ENCODE results near the gene VPS33B.
"Not testable (repeated sequence)": the region's sequence is repeated elsewhere in the genome, so short reads cannot be mapped to it uniquely, and the experiment has no call there.

VPS33B gene

DNA sequence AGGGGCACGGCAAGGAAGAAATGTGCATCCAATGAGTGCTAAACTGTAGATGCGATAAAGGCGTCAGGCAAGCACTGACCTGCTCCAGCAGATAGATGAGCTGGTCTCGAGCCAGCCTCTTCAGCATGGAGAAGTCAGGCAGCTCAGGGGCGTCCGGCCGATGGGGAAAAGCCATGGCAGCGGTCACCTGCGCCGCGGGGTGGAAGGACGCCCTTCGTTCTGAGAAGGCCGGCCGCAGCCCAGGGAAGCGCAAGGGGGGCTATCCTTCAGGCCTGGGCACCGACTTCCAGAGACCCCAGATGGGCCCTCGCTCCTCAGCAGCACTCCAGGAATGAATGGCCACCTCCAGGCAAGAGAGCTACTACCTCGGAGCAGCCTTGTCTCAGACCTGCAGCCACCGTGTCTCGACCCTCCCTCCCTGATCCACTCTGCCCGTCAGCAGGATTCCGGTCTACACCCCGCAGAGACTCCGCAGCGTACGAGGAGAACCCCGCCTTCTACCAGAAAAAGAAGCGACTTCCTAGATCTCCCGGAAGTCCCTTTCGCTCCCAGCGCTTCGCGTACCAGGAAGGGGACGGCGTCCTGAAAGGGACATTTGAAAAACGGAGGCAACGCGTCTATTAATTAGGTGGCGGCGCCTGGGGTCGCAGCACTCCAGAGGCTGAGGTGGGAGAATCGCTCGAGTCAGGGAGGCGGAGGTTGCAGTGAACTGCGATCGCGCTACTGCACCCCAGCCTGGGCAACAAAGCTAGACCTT is at the start of gene VPS33B:
TSS of gene VPS33B (minus strand) at position 520 of the 757 bp plus-strand sequence. CDS start at position 175, 345 bp downstream.
- DNase-seq (ENCODE audit: low read depth in 2 of 2) = peak; percentile 59 to 75

DNA sequence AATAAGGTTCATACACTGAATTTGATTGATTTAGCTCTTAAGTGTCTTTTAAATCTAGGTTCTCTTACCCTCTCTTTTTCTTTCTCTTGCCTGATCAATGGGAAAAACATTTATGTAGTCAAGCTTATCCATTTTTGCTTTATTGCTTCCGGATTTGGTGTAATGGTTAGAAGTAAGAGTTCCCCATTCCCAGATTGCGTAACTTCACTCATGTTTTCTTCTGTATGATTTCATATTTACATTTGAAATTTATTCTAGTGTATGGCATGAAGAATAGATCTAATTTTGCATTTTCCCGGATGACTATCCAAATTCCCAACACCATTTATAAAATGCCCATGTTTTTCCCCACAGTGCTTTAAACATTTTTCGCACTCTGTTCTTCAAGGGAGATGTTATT is 49.8 kb upstream of the VPS33B start:
- DNase-seq (ENCODE audit: low read depth in 2 of 2) = no peak

DNA sequence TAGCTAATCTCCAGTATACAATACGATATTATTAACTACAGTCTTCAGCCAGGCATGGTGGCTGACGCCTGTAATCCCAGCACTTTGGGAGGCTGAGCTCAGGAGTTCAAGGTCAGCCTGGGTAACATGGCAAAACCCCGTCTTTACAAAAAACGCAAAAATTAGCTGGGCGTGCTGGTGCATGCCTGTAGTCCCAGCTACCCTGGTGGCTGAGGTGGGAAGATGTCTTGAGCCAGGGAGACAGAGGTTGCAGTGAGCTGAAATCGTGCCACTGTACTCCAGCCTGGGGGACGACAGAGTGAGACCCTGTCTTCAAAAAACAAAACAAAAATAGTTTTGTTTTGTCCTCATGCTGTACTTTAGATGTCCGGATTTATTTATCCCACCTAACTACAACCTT is 48.5 kb upstream of the VPS33B start:
- DNase-seq (ENCODE audit: low read depth in 2 of 2) = no peak

DNA sequence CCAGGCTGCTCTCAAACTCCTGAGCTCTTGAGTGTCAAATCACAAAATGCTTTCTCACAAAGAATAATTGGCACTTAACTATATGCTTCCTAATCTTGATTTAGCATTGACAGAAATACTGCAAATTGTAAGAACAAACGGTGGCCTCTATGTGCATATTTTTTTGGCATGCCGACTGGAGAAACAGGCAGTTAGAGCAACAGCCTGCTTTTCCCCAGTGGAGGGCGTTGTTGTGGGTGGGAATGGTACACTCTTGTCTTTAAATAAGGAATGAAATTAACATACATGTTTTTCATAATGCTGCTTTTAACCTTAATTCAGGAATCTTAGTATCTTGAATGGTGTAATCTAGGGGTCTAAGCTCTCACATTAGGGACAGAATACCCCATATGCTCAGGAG is 46.6 kb upstream of the VPS33B start:
- DNase-seq (ENCODE audit: low read depth in 2 of 2) = no peak

DNA sequence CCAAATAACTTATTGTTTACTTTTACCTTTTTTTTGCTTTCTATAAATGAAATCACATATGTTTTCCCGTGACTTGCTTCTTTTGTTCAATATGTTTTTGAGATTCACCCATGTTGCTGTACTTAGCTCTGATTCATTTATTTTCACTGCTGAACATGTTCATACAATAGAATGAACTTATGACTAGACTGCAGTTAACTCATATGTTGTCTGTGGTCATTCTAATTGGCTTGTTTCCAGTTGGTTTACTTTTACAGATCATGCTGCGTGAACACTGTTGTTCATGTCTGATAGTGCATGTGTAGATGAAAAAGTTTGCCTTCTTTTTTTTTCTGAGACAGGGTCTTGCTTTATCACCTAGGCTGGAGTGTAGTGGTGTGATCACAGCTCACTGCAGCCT is 46.0 kb upstream of the VPS33B start:
- no peak for DNase-seq (ENCODE audit: low read depth in 2 of 2)

DNA sequence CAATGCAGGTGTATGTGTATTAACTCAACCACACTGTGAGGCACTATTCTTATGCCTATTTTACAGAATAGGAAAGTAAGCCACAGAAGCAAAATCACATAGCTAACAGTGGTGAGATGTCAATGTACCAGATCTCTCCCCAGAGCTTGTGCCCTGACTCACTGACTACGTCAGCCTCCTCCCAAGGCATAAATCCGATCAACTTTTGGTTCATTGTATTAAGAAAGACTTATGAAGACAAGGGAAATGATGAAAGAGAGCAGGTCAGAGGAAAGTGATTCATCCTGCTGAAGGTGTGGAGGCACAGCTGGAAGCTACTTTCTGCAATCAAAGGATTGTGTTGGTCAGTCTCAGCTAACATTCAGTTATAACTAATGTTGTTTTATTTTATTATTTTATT is 44.6 kb upstream of the VPS33B start:
- no peak for DNase-seq (ENCODE audit: low read depth in 2 of 2)

DNA sequence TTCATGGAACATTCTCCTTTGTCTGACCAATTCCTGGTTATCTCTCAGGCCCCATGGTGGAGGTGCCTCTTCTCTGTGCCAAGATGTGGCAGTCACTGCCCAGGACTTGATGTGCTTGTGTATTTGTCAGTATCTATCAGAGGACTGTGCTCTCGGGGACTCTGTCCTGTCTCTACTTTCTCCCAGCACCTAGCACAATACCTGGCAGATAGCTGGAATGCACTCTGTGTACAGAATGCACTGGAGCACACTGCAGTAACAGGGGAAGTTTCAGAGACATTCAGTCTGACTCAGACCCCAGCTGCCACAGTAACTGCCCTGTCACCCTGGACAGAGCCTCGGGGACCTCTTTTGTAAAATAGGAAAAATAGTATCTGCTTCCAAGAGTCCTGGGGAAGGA is 43.1 kb upstream of the VPS33B start:
- DNase-seq (ENCODE audit: low read depth in 2 of 2) = no peak

DNA sequence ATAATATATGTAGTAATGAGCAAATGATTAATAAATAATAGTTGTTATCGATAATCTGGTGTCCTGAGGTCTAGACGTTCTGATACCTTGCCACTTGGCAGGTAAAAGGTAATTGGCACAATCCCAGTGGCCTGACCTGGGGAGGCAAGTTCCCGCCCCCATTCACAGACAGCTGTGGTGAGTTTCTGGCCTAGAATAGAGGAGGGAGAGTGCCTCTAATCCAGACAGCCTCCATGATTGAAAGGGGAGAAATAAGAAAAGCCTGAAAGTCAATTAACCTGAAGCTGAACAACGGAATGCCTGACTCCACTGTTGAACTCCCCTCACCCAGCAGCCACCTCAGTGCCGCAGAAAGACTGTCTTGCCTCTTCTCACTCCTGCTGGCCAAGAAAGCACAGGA is 39.6 kb upstream of the VPS33B start:
- no peak for DNase-seq (ENCODE audit: low read depth in 2 of 2)

DNA sequence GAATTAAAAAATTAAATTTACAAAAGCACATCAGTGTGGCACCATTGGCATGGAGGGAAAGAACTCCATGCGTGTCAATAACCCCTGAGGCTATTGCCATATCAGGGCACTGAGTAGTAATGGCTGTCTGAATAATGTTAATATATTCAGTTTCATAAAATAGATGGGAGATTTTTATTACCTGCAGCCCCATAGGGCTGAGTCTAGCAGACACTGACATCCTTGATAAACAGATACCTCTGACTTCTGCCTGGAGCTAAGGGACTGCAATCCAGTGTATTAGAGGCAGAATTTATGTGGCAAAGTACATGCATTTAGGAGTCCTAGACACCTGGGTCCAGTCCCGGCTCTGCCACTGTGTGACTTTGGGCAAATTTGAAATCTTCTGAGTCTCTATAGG is 38.8 kb upstream of the VPS33B start:
- no peak for DNase-seq (ENCODE audit: low read depth in 2 of 2)

DNA sequence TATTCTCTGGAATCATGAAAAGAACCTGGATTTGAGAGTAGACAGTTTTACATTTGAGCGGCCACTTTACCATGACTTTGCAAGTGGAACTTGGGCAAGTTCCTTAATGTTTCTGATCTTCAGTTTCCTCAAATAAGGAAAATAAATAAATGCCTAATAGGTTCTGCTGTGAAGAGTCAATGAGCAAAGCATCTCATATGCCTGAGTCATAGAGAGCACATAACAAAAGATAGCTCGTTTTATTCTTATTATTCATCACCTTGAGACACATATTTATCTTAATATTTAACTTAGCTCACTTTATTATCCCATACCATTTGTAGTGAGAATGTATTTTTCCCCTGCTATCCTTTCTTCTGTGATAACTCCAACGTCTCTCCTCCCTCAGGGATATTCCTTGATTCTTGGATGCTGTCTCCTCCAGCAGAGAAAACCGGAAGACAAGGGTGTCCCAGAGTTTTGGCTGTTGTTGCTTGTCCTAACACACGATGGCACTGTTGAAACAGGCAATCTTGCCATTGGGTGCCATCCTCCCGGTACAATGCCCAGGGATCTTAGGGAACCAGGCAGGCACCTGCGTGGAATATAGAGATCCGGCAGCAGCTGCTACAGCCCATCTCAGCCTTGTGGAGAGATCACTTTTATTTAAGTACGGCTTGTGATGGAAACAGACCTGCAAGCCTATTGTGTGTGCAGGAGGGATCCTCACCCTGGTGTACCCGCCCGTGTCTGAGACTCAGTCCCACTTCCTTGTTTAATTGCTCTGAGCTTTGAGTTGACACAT is 33.3 kb upstream of the VPS33B start:
- DNase-seq (ENCODE audit: low read depth in 2 of 2) = peak in 1 of 2 donors; percentile 22

DNA sequence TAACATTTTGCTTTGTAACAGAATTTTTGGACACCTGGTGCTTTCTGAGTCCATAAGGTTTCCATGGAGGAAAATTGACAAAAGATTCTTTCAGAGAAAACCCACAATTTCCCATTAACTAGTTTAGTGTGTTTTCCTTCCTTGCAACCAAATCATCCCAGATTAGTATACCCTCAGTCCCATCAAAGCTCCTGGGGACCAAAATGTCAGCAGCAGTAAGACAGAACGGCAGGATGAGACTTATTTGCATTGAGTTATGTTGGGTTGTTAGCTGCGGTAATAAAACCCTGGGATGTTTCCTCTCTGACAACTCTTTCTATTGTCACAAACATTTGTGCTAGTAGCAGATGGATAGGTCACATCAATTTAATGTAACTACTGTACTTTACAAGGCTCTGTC is 32.4 kb upstream of the VPS33B start:
- no peak for DNase-seq (ENCODE audit: low read depth in 2 of 2)

DNA sequence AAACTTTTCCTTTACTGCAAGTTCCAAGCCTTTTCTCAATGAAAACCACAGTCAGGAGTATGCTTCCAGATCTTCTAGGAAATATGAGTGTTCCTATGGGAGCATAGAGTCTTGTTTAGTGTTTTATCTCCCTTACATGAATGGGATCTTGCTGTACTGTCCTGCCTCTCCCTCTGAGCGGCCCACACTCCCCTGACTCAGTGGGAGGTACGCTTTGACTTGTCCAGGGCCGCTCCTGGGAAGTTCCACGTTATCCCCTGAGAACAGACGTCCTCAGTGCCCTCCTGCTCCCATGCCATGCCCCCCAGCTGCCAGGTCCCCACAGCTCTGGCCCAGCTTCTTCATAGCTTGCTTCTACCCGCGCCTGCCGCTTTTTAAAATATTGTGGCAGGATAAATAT is 28.9 kb upstream of the VPS33B start:
- DNase-seq (ENCODE audit: low read depth in 2 of 2) = no peak

DNA sequence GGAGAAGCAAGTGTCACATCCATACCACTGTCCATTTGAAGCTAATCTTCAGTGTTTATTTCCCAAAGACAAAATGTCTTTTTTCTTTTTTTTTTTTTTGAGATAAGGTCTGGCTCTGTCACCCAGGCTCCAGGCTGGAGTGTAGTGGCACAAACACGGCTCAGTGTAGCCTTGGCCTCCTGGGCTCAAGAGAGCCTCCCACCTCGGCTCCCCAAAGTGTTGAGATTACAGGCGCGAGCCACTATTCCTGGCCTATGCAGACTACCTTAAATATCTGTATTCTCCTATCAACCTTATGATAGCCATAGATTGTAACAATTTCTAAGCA is 27.7 kb upstream of the VPS33B start:
- DNase-seq (ENCODE audit: low read depth in 2 of 2) = no peak

DNA sequence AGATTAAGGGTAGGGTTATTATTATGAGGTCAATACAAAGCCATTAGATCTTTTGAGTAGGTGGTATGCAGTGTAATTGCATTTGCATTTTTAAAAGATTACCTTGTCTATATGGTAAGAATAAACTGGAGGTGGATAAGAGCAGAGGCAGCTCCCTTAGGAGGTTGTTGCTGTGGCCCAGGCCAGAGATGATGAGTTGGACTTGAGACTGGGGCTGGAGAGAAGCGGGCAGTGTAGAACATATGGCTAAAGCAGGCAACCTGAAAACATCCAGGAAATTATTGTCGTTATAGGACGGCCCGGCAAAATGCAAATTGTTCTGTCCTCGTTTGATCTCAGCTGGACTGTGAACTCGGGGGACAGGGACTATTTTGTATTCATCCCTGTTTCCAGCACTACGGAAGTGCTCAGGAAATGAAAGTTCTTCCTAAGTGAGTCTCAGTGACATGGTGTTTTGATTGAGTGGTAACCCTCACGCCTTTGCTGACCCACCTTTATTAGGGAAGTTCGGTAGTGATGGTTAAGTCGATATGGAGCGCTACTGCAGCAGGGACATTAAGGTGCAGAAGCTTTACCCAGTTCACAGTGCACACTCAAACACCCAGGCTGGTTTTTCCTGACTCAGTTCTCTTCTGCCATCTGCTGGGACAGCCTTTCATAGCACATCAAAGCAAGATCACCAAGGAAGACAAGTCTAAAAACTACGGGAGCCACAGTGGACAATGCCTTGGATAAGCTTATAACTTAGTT is 27.2 kb upstream of the VPS33B start:
- peak; percentile 15 to 34 for DNase-seq (ENCODE audit: low read depth in 2 of 2)

DNA sequence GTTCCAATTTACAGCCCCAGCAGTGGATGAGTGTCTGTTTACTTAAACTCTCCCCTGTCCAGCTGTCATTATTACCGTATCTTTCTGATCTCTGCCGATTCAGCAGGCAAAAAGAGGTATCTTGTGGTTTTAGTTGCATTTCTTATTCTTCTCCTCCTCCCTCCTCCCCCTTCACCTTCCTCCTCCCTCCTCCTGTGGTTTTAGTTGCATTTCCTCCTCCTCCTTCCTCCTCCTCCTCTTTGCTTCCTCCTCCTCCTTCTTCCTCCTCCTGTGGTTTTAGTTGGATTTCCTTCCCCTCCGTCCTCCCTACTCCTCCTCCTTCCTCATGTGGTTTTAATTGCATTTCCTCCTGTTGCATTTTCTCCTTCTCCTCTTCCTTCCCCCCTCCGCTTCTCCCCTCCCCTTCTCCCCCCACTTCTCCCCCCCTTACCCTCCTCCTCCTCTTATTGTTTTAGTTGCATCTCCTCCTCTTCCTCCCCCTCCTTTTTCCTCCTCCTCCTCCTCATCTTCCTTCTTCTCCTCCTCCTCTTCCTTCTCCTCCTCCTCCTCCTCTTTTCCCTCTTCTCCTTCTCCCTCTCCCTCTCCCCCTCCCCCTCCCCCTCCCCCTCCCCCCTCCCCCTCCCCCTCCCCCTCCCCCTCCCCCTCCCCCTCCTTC is 25.3 kb upstream of the VPS33B start:
- DNase-seq (ENCODE audit: low read depth in 2 of 2) = no peak

DNA sequence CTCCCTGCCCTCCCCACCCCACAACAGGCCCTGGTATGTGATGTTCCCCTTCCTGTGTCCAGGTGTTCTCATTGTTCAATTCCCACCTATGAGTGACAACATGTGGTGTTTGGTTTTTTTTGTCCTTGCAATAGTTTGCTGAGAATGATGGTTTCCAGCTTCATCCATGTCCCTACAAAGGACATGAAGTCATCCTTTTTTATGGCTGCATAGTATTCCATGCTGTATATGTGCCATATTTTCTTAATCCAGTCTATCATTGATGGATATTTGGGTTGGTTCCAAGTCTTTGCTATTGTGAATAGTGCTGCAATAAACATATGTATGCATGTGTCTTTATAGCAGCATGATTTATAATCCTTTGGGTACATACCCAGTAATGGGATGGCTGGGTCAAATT is 23.7 kb upstream of the VPS33B start:
- not testable (repeated sequence) for DNase-seq (ENCODE audit: low read depth in 2 of 2)

DNA sequence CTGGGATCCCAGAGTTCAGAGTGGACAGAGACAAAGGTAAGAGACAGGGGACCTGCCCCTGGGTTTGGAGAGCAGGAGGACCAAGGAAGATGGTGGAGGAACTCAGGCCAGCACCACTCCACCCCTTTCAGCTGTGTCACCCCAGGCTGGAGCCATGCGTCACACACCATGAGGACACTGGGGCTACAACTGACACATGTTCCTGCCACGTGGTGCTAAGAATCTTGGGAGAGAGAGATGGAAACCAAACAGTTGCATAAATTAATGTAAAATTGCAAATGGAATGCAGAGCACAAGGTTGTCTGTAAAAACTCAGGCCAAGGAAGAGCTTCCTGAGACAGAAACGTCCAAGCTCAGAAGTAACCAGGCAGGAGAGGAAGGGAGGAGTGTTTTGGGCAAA is 22.7 kb upstream of the VPS33B start:
- DNase-seq (ENCODE audit: low read depth in 2 of 2) = no peak

DNA sequence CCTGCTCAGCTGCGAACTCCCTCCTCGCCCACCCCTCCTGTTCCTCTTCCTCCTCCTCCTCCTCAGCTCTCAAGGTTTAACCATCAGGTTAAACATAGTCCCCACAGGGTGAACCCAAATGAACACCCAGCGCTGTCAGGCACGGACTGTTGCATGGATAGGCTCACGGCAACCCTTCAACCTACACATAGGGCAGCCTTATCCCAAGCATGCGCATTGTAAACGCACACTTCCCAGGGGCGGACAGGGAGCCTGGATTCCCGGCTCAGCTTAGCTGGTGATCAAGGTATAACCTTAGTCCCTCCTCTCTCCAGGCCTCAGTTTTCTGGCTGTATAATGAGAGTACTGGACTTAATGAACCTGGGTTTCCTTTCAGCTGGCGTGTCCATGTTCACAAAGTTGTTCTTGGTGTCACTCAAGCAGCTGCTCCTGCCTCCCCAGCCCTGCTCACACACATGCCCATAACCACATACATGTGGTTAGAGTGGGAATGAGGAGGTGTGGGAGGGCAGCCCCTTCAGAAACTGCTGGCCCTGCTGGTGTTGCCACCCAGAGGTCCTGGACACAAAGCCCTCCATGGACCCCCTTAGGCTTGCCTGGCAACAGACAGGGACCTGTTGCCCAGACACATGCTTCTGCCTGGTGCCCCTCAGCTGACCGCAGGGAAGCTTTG is 20.9 kb upstream of the VPS33B start:
- DNase-seq (ENCODE audit: low read depth in 2 of 2) = no peak

DNA sequence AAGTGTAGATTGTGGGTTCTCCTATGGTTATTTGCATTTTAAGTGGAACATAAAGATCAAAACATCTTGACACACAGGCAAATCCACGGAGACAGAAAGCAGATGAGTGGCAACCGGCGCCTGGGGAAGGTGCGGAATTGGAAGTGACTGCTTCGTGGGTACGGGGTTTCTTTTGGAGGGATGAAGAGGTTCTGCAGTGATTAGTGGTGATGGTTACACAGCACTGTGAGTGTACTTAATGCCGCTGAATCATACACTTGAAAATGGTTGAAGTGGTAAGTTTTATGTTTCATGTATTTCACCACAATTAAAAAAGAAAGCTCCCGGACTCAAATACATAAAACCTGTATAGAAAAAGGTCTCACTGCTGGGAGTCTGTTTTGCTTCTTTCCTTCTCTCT is 18.5 kb upstream of the VPS33B start:
- no peak for DNase-seq (ENCODE audit: low read depth in 2 of 2)

DNA sequence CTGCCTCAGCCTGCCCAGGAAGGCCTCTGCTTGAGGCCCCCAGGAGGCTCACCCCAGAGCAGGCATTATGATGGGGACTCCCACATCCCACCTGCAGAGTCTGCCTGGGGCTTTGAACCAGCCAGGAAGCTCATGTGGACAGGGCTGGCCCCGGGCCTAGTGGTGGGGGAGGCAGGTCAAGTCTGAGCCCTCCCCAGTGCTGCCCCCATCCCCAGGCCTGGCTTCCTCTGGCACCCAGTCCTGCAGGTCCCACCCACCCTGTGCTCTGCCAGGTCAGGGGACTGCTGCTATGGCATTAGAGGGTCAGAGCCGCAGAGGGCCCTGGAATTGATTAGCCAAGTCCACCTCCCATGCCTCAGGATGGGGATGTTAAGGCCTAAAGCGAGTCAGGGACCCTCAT is 17.6 kb upstream of the VPS33B start:
- no peak for DNase-seq (ENCODE audit: low read depth in 2 of 2)

DNA sequence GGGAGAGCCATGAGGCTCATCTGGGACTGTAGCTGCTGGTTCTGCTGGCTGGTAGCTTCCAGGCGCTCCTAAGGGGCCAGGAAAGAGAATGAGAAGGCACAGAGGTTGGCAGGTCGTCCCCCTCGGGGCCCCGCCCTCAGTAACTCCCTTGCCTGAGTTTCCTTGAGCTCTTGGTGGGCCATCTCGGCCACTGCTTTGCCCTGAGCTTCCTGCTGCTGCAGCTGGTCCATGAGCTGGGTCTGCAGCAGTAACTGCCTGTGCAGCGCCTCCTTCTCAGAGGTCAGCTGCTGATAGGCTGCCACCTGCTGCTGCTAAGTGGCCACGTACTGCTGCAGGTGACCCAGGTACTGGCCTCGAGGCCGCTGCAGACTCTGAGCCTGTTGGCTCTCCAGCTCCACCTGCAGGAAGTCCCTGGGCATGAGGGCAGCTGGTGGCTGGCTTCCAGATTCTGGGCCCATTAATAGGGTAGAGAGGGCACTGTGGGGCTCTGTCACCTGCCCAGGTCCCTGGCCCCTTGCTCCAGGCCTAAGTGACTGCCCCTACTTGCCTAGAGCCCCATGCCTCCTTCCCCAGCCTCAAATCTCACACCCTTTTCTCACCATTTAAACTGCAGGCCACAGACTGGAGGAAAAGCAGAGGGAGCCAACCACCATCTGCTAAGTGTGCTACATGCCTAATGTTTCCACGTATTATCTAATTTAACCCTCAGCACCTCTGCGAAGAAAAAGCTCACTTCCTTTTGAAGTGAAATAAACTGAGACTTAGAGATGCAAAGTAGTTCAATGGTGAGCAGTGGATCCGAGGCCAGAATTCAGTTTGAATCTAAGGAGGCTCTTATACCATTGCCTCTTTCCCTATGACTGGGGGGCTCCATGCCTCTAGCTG is 10.8 kb upstream of the VPS33B start:
- peak; percentile 38 to 56 for DNase-seq (ENCODE audit: low read depth in 2 of 2)
